Jurkat, Clone E6-1 (cell line): ENCODE data around the gene RALGDS.

ENCODE experiments used
- DNase-seq: peaks from one replicate; pipeline ENCODE4 v3.0.0-alpha.2; 2011; ENCODE audit warnings: low read depth, low spot score
- H3K4me3 ChIP-seq: 2 replicates; pipeline ENCODE4 v1.5.1; 2011; ENCODE audit warnings: mild to moderate bottlenecking, low read length, control low read depth, moderate library complexity

The RALGDS gene

DNA sequence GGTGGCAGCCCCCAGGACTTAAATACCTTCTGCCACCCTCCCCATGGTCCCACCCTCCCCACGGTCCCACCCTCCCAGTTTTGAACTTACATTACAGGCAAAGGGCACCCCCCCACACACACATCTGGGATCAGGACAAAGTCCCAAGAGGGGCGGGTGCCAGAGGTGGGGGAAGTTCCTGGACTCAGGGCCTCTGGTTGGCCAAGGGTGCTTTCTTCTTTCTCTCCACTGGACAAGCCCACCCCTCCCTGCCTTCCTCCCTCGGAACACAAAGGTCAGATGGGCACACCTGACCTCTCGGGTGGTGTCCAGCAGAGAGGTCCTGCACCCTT is 19.1 kb upstream of the RALGDS start:
- no peak for DNase-seq
- no peak overlapping the region for H3K4me3 ChIP-seq

DNA sequence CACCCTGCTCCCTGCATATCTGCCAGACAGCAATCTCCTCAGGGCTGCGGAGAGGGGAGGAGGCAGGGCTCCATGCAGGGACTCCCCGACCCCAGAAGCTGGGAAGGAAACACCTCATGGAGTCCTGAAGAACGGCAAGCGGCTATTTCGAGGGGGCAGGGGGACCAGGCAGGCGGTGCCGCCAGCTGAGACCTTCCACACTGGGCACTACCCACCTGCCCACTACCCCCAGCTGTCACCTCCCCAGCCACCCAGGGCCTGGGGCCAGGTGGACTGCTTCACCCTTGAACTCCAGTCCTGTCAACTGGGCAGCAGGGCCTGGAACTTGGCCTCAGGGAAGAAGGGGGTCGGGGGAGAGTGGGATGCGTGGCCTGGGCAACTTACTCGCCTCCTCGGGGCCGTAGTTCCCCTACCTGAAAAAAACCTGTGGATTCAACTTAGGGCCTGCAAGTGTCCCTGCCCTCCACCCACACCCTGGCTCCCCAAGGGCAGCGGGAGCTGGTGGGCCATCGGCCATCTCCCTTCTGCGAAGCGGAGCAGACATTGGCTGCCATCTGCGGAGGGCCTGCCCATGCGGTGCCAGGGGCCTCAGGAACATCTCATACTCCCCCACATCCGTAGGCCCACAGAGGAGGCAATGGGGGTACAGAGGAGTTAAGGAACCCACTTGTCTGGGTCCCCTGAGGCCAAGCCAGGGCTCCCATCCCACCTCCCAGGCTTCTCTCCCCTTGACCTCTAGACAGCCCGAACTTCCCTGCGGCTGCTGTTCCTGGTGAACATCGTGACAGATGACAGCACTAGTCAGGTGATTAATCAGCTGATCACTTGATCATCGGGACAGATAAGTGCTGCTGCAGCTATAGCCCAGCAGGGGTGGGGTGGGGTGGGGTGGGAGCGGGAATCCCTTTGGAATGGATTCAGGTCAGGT is 18.5 kb upstream of the RALGDS start:
- DNase-seq: no peak
- no peak overlapping the region for H3K4me3 ChIP-seq

DNA sequence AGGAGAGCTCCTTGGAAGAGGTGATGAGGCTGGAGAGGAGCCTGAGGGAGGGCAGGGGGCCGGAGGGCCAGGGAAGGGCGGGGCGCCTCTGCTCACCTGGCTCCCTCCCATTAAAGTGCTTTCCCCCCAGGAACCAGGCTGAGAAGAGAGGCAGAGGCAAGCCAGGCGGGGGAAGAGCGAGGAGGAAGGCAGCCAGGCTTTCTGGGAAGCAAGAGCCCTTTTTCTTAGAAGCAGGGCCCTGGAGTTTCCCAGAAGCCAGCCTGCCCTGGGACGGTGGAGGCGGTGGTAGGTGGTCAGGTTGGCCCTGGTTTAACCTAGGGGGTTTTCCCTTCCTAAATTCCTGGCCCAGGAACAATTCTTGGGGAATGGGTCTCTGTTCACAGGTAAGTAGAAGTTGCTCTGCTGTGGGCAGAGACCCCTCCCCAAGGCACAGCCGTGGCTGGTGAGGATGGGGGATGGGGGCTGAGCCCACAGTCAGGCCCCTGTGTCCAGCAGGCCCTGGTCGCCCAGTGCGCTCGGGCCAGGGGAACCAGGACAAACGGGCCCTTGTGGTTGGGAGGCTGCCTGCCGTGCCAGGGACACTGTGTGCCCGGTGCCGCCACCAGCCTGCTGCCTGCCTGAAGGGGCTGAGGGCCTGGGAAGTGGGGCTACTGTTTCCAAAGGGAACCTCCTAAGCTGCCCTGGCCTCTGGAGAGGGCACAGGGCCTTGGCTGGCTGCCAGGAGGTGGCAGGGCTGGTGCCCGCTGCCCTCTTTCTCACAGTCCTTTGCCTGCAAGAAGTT is 16.6 kb upstream of the RALGDS start:
- H3K4me3 ChIP-seq: no peak overlapping the region
- DNase-seq: no peak

DNA sequence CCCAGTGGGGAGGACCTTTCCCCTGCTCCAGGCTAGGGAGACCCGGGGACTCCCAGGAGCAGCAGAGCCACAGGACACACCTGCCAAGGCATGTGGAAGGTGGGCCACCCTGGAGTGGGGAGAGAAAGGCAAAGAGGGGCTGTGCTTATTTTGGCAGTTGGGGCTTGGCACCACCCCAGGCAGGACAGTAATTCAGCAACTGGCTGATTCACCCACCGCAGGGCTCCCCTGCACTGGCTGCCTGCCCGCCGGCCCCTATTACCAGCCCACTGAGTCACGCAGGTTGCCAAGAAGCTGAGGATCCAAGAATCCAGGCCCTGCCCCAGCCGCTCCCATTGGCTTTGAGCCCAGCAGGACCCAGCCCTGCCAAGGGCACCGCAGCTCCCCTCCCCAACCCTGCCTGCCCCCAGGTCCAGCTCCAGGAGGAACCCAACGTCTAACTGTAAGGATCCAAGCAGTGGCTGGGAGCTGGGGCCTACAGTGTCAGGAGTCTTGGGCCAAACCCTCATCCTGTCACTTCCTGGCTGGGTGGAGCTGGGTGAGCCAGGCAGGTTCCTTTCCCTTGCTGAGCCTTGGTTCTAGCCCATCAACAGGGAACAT is 14.2 kb upstream of the RALGDS start:
- H3K4me3 ChIP-seq: no peak overlapping the region
- DNase-seq: no peak

DNA sequence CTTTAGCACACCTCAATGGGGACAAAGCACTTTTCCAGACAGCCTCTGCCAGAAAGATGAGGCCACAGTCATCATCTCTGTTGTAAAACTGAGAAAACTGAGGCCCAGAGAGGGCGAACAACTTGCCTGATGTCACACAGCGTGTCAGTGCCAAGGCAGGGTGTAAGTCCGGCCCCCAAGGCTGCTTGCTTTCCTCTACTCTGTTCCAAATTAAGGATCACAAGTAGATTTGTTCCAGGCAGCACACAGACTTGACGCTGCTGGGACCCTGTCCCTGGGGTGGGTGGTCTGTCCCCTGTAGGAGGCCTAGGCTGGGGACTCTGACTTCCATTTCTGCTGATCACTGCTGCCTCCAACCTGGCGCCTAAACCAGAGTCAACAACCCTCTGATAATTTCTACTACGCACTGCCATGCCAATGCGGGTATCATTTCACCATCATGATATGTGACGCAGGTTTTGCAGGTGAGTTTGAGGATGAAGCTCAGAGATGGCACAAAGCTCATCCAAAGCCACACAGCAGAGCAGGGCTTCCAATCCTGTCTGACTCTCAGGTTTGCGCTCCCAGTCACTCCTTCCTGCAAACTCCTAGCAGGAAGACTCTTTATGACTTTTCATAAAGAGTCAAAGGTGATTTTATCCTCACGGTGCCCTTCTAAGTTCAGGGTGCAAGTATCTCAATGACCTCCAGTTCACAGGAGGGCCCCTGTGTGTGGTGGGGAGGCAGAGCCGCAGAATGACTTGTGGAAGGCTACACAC is 13.5 kb upstream of the RALGDS start:
- no peak overlapping the region for H3K4me3 ChIP-seq
- no peak for DNase-seq

DNA sequence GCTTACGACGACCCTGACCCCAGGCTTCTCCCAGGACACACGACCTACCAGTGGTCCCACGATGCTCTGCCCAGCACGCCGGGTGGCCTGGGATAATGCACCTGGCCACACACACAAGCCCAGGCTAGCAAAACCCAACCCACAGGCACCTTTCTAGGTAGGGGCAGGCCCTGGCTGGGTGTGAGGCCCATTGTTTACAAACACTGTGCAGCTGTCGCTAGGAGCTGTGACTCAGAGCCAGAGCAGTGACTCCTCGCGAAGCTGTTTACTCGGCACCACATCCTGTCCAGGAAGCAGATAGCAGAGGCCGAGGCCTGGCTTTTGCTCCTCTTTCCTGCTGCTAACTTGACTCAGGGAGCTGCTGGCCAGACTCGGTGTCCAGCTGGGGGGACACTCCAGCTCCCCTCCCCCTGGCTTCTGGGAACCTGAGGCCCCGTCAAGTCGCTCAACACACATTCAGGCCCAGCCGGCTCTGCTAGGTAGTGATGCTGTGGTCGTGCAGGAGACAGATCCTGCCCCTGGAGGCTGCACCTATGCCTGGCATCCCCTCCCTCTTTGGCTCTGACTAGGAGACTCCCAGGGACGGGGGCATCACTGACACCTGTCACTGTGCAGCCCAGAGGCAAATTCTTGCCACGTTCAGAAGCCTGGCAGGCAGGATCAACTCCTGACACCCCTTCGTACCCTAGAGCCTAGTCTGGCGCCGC is 12.8 kb upstream of the RALGDS start:
- H3K4me3 ChIP-seq: no peak overlapping the region
- DNase-seq: no peak

DNA sequence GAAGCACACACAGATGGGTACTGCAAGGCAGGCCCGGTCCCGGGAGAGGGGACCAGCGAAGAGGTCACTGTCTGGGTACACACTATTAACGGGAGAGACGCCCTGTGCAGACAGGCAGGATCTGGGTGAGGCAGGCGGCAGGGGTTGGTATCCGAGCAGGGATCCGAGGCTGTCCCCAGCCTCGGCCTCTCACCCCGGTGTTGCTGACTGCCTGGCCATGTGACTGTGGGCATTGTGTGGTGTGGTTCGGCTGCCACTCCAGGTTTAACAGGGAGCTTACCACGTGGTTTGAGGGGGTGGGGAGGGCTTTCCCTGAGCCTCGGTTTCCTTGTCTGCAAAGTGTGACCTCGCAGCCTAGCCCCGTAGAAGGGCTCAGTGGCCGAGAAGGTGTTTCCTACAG is 11.1 kb upstream of the RALGDS start:
- no peak for DNase-seq

DNA sequence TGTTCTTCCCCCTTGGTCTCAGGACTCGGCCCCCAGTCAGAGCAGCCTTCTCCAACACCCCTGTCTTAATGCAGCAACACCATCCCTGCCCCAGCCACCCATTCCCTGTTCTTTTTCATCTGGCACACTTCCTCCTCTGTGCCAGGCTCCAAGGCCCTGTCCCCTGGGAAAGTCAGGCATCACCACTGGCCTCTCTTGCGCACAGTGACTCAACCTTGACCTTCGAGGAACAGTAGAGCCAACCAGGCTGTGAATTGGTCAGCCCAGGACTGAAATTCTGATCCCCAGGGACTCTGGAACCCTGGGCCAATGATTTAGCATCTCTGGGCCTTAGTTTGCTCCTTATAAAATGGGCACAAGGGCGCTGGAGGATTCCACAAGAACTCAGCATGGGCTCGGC is 10.5 kb upstream of the RALGDS start:
- H3K4me3 ChIP-seq: no peak overlapping the region
- DNase-seq: no peak

More for the DNA sequence above, 11.1 kb upstream of the RALGDS start:
- no peak overlapping the region for H3K4me3 ChIP-seq

DNA sequence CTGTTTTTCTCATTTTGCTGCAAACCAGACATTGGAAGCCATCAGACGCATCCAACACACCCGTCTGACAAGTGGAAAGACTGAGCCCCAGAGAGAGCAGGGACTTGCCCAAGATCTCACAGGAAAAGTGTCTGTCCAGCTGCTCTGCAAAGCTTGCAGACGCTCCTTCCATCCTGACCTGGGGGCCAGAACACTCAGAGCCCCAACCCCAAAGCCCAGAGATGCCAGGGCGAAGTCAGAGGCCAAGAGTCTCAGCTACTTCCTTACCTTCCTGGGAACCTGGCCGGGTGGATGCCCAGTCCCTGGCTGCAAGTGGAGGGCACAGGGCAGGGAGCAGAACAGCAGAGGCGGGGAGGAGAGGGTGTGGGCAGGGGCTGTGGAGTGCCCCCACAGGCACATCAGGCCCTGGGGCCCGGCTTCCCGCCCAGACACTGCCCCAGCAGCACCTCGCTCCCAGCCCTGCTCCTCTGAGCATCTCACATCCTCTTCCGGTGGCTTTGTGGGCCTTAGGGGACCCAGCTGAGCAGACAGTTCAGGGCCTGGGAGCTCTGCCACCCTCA is 9.7 kb upstream of the RALGDS start:
- H3K4me3 ChIP-seq: peak overlapping the region; percentile 55
- peak; percentile 75 for DNase-seq

DNA sequence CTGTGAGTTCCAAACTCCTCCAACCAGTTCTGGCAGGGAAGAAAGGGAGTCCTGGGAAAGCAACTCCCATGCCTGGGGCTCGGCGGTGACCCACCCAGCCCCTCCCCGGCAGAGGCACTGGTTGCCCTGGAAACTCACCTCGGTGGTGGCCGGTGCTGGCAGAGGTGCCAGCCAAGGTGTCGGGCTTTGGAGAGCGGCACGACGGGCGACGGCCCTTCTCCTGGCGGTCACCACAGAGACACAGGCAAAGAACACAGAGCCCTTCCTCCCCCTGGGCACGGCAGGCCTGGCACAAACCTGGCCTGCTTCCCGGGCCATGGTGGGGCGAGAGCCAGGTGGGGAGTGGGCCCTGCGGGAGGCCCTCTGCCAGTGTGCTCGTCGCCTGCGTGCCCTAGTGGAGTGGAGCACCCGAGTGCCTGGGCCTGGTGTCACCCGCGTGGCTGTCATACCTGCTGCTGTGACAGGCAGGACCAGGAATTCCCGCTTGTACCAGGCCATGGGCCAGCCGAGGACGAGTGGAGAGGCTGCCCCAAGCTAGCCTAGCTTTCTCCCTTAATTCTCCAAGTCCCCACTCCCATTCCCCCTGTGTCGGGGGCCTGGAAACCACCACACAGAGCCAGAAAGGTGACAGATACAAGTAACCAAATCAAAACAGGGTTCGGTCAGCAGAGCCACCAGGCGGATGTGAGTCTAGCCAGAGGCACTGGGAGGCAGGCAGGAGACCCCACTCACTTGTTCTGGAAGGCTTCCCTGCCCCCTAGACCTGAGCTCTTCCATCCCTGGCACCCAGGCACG is 8.2 kb upstream of the RALGDS start:
- no peak overlapping the region for H3K4me3 ChIP-seq
- no peak for DNase-seq

DNA sequence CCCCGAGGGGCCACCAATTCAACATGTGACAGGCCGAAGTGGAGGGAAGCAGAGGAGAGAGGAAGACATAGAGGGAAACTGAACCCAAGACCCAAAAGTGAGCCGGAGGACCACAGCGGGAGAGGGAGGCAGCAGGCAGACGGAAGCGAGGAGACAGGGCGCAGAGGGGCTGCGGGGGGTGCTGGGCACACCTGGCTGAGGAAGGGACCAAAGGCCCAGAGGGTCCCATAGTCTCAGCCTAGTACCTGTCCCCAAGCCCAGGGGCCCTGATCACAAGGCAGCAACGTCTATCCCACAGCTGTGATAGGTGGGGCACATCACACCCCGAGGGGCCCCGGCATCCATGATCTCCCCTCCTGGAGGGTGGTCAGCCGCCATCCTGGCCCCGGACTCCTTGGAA is 7.1 kb upstream of the RALGDS start:
- H3K4me3 ChIP-seq: no peak overlapping the region
- DNase-seq: no peak

DNA sequence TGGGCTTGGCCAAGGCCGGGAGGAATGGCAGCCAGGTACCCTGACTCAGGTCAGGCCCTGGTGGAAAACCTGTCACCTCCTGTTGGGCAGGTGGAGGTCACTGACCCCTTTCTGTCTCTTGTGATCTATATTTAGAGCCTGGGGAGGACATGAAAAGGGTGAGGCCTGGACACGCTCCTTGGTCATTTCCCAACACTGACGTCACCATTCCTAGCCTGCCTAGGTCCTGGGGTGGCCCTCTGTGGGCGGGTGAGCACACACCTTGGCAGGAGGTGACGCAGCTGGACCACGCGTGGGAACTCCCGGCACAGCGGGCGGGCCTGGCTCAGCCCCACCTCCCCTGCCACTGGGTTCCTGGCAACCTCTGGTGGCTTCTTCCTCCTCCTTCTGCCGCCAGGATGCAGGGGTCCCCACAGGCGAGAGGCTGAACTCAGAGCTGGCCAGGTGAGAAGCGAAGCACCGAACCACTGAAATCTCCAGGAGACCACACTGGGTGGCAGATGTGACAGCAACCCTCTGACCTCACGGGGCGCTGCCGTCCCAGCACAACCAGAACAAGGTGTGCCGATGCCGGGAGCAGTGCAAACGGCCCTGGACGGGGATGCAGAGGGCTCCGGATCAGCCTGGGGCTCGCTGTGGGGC is 6.4 kb upstream of the RALGDS start:
- no peak overlapping the region for H3K4me3 ChIP-seq
- DNase-seq: no peak

DNA sequence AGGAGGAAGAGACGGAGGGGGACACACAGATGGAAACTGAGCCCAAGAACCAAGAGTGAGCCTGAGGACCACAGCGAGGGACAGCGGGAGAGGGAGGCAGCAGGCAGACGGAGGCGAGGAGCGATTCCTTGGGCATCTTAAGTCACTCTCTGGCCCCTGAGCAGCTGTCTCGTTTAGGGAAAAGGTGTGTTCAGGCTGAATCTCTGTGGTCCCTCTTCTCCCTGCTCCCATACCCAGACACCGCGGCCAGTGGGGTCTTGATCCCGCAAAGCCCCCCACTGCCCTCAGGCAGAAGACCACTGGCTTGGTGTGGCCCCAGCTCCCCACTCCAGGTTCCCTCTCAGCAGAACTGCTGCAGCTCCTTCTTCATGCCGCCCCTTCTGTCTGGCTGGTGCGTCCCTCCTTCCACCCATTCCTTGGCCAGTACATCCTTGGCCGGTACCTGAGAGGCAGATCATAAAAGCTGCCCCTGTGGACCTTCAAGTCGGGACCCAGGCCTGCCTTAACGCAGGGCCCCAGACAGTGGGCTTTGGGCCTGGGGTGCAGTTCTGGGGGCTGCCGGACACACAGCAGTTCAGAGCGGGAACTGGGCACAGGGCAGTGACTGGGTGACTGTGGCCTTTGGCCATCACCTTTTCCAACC is 5.8 kb upstream of the RALGDS start:
- no peak for DNase-seq

DNA sequence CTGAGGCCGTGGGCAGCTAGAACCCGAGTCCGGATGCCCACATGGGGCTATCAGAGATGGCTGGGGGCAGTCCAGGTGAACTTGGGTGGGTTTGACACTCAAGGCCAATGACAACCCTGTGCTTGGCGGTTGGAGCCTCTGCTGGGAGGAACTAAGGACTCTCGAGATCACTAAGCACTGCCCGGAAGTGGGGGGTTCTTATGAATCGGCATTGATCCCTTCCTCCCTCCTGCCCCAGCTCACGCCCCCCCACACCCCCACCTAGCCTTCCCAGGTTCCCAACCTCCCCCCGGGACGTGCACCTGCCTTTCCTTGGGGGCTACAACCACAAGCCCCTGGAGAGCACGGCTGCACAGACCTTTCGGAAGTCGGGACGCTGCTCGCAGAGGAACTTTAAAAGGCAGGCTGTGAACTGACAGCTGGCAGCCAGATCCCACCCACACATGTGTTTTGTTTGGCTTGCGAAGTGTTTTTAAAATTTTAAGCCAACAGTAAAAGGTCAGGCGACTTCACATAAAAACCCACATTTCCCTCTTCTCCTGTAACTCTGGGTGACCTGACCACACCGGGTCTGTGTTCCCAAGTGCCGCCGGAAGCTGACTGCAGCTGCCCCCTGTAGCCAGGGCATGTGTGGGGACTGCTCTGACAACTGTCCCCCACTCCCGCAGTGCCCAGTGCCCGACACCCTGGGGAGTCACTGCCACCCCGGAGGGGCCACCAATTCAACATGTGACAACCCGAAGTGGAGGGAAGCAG is 5.1 kb upstream of the RALGDS start:
- no peak overlapping the region for H3K4me3 ChIP-seq
- DNase-seq: no peak

More for the DNA sequence above, 5.8 kb upstream of the RALGDS start:
- no peak overlapping the region for H3K4me3 ChIP-seq

DNA sequence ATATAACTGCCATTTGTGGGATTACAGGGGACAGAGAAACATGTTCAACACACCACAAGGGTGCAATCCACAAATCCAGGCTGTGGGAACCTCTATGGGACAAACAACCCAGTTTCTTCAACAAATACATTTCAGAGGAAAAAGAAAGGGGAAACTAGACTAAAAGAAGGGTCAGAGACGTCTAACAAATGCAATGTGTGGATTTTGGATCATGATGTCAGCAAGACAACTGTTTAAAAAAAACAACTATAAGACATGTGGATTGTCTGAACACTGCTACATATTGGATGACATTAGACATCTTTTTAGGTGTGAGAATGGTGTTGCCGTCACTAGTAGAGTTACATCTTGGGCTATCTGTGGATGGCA is 3.9 kb upstream of the RALGDS start:
- no peak overlapping the region for H3K4me3 ChIP-seq
- no peak for DNase-seq
